HG02588 (cell line): ENCODE measurements around the gene STUM.
"Not testable (repeated sequence)": the region's sequence is repeated elsewhere in the genome, so short reads cannot be mapped to it uniquely, and the experiment has no call there.

Experiments used
- ATAC-seq: cut with Tn5 transposase; IDR thresholded peaks from one replicate; pipeline ENCODE4 v1.9.1; 2021; ENCODE audit warnings: mild to moderate bottlenecking, moderate library complexity; ENCODE audit not compliant: unreplicated experiment

The STUM gene

GRCh38 chr1:226579781-226580323 is 31.3 kb downstream of the STUM start:
- ATAC-seq, result no peak

- no peak for ATAC-seq
These were observed 32.2 kb downstream of the STUM start for GRCh38 chr1:226580625-226581270.

GRCh38 chr1:226581650-226582330 is 33.2 kb downstream of the STUM start:
- ATAC-seq, result no peak

GRCh38 chr1:226582966-226583365 is 34.4 kb downstream of the STUM start:
- ATAC-seq, result no peak

- no peak for ATAC-seq
These were observed 35.6 kb downstream of the STUM start for GRCh38 chr1:226584164-226584563.

- ATAC-seq, result no peak
These were observed 37.6 kb downstream of the STUM start for GRCh38 chr1:226586116-226586515.

- no peak for ATAC-seq
These were observed 38.3 kb downstream of the STUM start for GRCh38 chr1:226586650-226587422.

- no peak for ATAC-seq
These were observed 39.9 kb downstream of the STUM start for GRCh38 chr1:226588484-226588883.

GRCh38 chr1:226589008-226589733 is 40.6 kb downstream of the STUM start:
- ATAC-seq, result no peak

GRCh38 chr1:226590614-226591013 is 42.0 kb downstream of the STUM start:
- ATAC-seq, result no peak

GRCh38 chr1:226593541-226593940 is 45.0 kb downstream of the STUM start:
- no peak for ATAC-seq

- ATAC-seq, result no peak
These were observed 48.1 kb downstream of the STUM start for GRCh38 chr1:226596531-226597165.

- ATAC-seq, result no peak
These were observed 49.3 kb downstream of the STUM start for GRCh38 chr1:226597616-226598454.

- no peak for ATAC-seq
These were observed 49.9 kb downstream of the STUM start for GRCh38 chr1:226598455-226598849.

- ATAC-seq, result not testable (repeated sequence)
These were observed 50.4 kb downstream of the STUM start for GRCh38 chr1:226598955-226599354.

- no peak for ATAC-seq
These were observed 51.2 kb downstream of the STUM start for GRCh38 chr1:226599636-226600238.

- no peak for ATAC-seq
These were observed 51.7 kb downstream of the STUM start for GRCh38 chr1:226600254-226600653.

- no peak for ATAC-seq
These were observed 52.9 kb downstream of the STUM start for GRCh38 chr1:226601456-226601855.
